Activated CD4-positive, alpha-beta T cell treated with anti-CD3 and anti-CD28 coated beads, Interleukin-10, Interleukin-2, amounts not matched to agents 100 ng/mL and 50 ng/mL, durations not matched to agents 16 hours and 8 hours (primary cell): ENCODE data around the gene CSTF1.
A peak's percentile ranks its signal among the peaks of the same experiment; 100 is the strongest.

Experiments used
- DNase-seq: peaks from one replicate; pipeline ENCODE4 v3.0.0-alpha.2; 2020

The CSTF1 gene

GRCh38 chr20:56430957-56431356, 38.5 kb downstream of the CSTF1 start:
- DNase-seq, result no peak

- no peak for DNase-seq
Observed at GRCh38 chr20:56431471-56431870, 39.0 kb downstream of the CSTF1 start.

DNA sequence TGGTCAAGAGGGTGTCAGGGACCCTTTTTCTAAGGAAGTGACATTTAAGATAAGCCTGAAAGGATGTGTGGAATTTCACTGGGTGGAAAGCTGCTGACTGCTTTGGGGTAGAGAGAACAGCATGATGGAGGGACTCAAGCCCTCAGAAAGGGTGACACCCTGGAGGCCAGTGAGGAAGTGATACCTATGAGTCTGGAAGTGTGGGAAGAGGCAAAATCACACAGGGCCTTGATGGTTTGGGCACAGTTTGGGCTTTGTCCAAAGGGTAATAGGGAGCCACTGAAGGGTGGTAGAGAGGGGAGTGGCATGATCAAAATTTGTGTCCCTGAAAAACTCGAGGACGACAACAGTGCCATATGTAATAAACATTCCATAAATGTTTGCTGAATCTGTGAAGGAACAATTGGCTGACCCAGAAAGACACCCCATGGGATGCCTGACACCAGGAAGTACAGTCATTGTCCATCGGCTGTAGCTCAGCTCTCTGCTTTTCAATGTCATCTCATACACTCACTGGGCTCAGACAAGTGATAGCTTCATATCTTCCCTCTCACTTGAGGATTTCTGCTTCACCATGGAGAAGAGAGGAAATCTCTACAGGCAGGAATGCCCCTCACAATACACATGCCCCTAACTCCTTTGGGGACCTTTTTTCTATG, 40.9 kb downstream of the CSTF1 start:
- no peak for DNase-seq

- DNase-seq, result no peak
Observed at GRCh38 chr20:56433880-56434255, 41.4 kb downstream of the CSTF1 start.

GRCh38 chr20:56437196-56437960, 44.9 kb downstream of the CSTF1 start:
- no peak for DNase-seq

DNA sequence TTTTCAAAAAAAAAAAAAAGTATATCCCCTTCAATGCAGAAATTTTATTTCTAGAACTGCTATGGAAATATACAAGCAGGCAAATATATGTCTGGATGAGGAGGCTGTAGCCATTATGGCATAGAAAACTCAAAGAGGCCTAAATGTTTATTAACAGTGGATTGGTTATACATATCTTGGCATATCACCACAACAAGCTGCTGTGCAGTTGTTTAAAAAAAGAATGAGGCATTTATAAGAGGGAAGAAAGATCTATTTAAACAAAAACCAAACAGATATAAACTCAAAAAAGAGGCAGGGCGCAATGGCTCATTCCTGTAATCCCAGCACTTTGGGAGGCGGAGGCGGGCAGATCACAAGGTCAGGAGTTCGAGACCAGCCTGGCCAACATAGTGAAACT, 45.8 kb downstream of the CSTF1 start:
- DNase-seq, result no peak

DNA sequence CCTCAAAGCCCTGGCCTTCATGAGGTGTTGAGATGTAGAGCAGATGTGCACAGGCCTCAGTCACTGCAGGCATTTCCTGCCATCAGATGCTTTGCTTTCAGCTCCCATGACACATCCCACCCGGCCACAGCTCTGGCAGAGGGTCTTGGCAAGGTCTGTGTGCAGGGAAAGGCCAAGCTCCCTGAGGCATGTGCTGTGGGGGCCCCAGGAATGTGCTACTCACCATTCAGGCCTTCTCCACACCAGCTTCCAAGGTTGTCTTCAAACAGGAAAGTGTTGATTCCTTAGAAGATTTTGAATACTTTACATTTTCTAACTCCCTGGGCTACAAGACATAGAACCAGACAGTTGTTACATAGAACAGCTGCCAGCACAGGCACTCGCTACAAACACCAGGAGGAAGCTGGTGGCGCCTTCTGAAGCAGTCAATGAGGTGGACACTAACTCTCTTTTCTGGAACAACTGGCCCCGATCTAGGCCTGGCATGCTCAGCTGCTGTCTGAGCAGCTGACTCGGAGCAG, 47.4 kb downstream of the CSTF1 start:
- DNase-seq, result no peak

DNA sequence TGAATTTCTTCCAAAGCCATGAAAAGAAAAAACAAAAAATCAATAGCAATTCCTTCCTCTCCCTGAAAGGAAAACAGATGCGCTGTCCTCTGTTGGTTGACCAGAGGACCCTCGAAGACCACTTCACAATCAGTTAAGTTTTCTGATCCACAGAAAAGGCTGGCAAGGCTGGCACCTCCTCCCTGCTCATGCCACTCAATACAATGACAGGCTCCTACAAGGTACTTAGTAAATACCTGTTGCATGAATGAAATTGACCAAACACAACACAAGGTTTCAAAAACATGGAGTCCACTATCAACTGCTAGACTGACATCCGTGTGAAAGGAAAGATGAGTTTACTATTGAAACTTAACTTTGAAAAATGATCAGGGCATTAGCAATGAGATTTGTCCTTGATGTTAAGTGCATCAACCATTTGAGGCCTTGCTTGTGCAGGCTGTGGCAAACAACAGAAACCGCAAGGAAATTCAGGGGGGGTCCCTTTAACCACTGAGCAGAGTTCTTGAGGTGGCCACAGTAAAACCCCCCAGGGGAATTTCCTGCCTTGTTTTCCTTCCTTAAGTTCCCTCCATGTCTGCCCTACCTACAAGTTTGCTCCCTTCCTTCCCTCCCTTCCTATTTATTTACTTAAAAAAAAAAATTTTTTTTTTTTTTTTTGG, 48.0 kb downstream of the CSTF1 start:
- peak; percentile 72 for DNase-seq

DNA sequence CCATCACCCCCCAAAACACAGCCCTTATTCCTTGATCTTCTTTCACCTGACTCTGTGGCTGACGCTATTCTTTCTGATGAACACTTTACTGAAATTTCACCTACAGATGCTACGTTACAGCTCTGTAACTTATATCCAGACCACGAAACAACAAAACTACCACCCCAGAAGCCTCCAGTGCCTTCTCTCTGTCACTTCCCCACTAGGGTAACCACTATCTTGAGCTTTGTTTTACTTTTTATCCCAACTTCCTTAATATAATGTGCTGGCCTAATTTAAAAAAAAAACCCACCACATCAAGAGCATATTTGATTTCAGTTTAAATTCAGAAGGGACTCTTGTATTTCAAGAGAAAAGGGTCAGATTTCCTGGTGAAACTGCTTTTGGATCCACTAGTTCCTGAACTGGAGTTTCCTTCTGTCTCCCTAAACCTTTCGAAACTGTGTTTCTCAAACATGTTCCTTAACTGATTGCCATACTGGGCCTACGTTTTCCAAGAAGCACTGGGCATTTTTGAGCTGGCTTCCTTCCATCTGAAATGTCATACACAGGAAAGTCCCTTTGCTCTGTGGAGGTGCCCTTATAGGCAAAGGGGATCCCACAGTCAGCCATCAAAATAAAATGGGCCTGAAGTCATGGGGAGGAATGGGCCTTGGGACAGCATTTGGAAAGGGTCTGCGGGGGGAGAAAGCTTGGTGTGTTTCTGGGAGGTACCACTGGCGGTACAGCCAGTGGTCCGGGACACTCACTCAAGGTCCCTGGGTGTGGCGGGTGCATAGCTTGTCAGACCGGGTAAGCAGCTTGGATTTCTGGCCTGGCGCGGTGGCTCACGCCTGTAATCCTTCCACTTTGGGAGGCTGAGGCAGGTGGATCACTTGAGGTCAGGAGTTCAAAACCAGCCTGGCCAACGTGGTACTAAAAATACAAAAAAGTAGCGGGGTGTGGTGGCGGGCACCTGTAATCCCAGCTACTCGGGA, 50.2 kb downstream of the CSTF1 start:
- DNase-seq, result no peak

DNA sequence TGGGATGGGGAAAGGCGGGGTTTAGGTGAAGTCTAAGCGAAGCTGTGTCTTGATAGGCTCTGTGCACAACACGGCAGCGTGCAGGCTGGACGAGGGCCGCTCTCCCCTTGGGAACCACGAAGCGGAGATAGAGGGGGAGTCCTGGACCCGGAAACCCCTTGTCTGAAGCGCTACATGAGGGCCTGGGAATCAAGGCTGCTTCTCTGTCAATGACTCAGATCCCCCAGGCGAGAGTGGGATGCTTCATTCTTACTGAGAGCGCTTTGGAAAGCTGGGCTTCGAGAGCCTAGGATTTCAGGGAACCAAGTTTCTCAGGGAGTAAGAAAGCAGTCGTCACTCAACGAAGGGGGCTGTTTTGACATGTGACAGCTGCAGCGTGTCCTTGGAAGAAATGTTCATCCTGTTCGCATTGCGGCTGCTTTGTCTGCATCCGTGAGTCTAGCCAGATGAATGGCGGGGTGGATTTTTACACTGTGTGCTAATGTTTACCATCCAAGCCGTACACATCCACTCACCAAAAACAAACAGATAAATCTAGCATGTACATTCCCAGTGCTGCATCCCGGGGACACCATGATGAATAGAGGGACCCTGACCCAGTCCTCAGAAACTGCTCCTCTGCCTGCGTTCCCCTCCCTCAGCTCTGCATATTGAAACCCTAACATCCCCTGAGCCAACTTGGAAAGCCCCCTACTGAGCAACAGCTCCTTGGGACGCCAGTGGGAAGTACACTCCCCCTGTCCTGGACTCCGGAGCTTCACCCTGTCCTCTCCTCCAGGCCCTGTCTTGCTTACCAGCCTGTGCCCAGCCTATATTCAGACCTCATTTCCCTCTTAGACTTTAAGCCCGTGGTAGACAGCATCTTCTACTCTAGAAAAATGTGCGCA, 51.5 kb downstream of the CSTF1 start:
- no peak for DNase-seq

DNA sequence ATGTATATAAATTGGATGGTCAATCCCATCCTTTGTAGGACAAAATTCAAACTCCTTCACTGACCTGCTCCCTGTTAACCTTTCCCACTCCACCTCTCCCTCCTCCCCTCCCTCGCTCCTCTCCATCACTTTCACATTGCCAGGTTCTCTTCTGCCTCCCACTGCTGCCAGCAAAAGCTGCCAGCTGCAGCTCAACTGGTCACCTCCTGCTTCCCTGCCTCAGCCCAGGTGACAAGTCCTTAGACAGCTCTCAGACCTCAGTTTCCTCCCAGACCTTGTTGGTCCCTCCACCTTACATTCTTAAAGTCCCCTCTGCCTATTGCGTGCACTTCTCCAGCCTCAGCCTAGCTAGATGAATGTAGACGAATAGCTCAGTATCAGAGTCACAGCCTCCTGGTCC, 52.7 kb downstream of the CSTF1 start:
- DNase-seq, result no peak

DNA sequence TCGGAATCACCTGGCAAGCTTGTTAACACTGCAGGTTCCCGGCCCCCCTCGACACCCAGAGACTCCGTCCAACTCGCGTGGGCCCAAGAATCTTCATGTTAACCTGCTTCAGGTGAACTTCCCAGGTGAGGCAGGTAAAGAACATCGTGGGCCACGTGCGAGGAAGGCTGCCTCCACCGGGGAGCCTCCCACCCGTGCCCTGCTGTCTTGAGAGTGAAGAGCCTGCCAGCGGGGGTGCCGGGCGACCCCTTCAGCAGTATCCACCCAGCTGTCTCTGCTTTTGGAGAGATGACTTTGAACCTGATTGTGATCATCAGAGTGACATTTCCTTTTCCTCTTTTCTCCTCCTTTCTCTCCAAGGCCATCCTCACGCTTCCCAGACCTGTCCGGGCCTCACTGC, 53.1 kb downstream of the CSTF1 start:
- DNase-seq, result no peak

DNA sequence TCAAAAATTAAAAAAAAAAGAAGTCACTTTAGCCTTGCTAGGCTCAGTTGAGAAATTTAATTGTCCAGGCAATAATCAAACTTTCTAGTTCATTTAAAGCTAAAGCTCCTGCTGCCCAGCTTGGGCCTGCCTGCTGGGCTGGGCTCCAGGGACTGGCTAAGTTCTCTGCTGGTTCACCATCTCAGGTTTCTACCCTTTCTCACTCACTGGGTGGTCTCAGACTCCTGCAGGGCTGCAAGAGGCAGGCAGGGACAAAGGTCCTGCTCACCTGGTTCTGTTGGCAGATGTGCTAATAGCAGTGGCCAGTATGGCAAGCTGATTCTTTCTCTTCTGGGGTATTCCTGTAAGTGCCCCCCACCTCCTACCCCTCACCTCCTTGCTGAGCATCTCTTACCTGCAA, 54.8 kb downstream of the CSTF1 start:
- DNase-seq, result no peak

DNA sequence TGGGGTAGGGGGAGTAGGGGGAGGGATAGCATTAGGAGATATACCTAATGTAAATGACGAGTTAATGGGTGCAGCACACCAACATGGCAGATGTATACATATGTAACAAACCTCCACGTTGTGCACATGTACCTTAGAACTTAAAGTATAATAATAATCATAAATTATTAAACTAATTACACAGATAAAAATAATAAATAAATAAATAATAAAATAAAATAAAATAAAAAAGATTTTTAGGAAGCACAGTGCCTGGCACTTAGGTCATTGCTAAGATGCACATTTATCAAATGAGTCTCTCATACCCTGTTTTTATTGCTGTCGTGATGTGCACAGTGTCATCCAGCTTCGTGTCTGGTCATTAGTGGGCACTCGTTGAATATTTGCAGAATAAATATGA, 57.0 kb downstream of the CSTF1 start:
- DNase-seq, result no peak

DNA sequence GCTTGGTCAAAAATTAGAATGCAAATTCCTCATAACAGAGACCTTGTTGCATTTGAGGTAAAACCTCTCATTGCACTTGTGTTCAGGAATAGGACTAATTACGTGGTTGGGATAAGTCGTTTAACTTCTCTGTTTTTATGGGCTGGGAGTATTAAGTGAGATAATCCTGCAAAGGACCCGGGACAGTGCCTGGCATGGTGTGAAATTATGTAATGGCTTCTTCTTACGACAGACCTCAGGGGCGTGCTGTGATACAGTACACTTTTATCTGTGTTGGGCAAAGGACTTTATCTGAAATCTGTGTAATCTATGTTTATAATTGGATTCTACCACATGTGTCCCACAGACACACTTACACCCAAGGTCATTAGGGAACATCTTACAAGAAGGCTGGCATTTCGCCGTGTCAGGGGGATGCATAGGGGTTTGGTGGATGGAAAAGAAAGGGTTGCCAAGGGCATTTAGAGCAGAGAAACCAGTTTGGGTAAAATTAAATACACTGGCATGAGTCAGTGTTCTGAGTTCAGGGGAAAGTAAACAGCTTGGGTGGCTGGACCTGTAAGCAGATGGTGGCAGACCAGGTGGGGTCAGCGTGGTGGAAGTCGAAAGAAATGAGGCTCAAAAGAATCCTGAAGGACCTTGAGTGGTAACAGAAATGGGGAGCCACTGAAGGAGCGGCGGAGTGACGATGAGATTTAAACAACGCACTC, 58.8 kb downstream of the CSTF1 start:
- no peak for DNase-seq

DNA sequence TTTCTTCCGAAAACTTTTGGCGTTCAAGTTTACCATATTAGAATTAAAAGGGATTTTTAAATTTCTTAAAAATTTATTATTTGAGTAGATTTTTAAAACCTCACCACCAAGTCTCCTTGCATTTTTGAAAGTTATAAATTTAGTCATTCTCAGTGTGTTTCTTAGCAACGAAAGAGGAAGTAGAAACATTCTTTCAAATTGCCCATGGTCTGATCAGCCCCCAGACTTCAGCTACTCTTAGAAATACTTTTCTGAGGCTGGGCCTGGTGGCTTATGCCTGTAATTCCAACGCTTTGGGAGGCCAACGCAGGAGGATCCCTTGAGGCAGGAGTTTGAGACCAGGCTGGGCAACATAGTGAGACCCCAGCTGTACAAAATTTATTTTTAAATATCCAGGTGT, 60.9 kb downstream of the CSTF1 start:
- DNase-seq, result no peak

DNA sequence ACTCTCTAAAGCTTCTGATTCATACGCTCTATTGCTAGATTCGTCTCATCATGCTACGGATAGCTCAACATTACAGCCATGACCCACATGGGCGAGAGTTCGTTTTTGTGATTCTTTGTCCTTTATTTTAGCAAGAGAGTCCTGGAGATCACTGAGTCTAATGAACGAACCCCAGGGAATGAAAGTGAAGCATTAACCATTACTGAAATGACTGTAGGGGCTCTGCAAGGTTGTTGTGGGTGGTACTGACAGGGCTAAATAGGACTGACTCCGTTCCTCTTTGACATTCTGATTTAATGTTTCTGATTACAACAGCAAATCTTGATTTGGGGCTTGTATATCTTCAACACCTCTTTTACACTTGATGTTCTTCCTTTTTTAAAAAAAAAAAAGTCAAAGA, 62.3 kb downstream of the CSTF1 start:
- peak; percentile 65 for DNase-seq
